HEK293 (cell line): ENCODE measurements around the gene IKZF2.
A peak's percentile ranks its signal among the peaks of the same experiment; 100 is the strongest.

Experiments used
- CTCF ChIA-PET: fragments of 350-600 bp; formaldehyde crosslinking; extraction: SDS; loops from one replicate; lab custom pipeline; 2021; ENCODE audit warnings: antibody characterized with exemption; lab: Yijun Ruan, JAX
- POLR2A ChIA-PET: fragments of 300-600 bp; formaldehyde crosslinking; extraction: SDS; loops from one replicate; lab custom pipeline; 2020; ENCODE audit warnings: antibody characterized with exemption, inconsistent platforms; lab: Yijun Ruan, JAX
- H3K27ac ChIP-seq: fragments of 200-500 bp; sonication (Bioruptor generic); 2 replicates; pipeline ENCODE4 v1.5.1; 2014; ENCODE audit warnings: low read depth, low read length, control low read depth, inconsistent platforms; ENCODE audit errors: extremely low read depth
- H3K36me3 ChIP-seq, 2 experiments: fragments of 200-500 bp in 1 of 2; sonication (Bioruptor generic) in 1 of 2; 1 replicate in 1 of 2; 2 replicates in 1 of 2; pipeline ENCODE4 v1.5.1; 2014 to 2017; ENCODE audit warnings: inconsistent platforms in 2 of 2, low read length in 2 of 2; ENCODE audit not compliant: control insufficient read depth in 2 of 2, insufficient read depth in 1 of 2
- H3K4me1 ChIP-seq: fragments of 200-500 bp; sonication (Bioruptor generic); 2 replicates; pipeline ENCODE4 v1.5.1; 2014; ENCODE audit warnings: mild to moderate bottlenecking, low read length, inconsistent platforms; ENCODE audit not compliant: control insufficient read depth, insufficient read depth
- H3K4me3 ChIP-seq: 2 replicates; pipeline ENCODE4 v1.5.1; 2011; ENCODE audit warnings: low read depth, mild to moderate bottlenecking, control low read depth, low read length, moderate library complexity
- H3K9me3 ChIP-seq: fragments of 200-500 bp; sonication (Bioruptor generic); 2 replicates; pipeline ENCODE4 v1.5.1; 2014; ENCODE audit warnings: low read depth, low read length, inconsistent platforms; ENCODE audit not compliant: control insufficient read depth, insufficient read depth
- EGR2 ChIP-seq: fragments of 450-650 bp; formaldehyde crosslinking; IDR thresholded peaks from 2 replicates; pipeline ENCODE4 v1.5.1; 2016; ENCODE audit warnings: low read depth, missing biosample characterization, missing genetic modification characterization
- KLF1 ChIP-seq: fragments of 450-650 bp; formaldehyde crosslinking; IDR thresholded peaks from 2 replicates; pipeline ENCODE4 v1.5.1; 2016; ENCODE audit warnings: missing biosample characterization, missing genetic modification characterization
- KLF16 ChIP-seq: fragments of 450-650 bp; formaldehyde crosslinking; IDR thresholded peaks from 2 replicates; pipeline ENCODE4 v1.5.1; 2017; ENCODE audit warnings: missing biosample characterization, missing genetic modification characterization
- KLF7 ChIP-seq: fragments of 450-650 bp; formaldehyde crosslinking; IDR thresholded peaks from 2 replicates; pipeline ENCODE4 v1.5.1; 2016; ENCODE audit warnings: missing biosample characterization, missing genetic modification characterization, borderline replicate concordance
- PBX3 ChIP-seq: sonication (generic); formaldehyde crosslinking; IDR thresholded peaks from 2 replicates; pipeline ENCODE4 v1.8.1; 2022; ENCODE audit warnings: mild to moderate bottlenecking, moderate library complexity, missing genetic modification reagents
- PRDM4 ChIP-seq: fragments of 450-650 bp; formaldehyde crosslinking; IDR thresholded peaks from 2 replicates; pipeline ENCODE4 v1.5.1; 2017; ENCODE audit warnings: missing biosample characterization, missing genetic modification characterization
- PRDM6 ChIP-seq: fragments of 450-650 bp; formaldehyde crosslinking; IDR thresholded peaks from 2 replicates; pipeline ENCODE4 v1.5.1; 2017; ENCODE audit warnings: missing biosample characterization, missing genetic modification characterization
- ZBTB1 ChIP-seq: fragments of 450-650 bp; formaldehyde crosslinking; IDR thresholded peaks from 2 replicates; pipeline ENCODE4 v1.5.1; 2016; ENCODE audit warnings: missing biosample characterization, missing genetic modification characterization
- ZBTB17 ChIP-seq: fragments of 450-650 bp; formaldehyde crosslinking; IDR thresholded peaks from 2 replicates; pipeline ENCODE4 v1.5.1; 2016; ENCODE audit warnings: missing biosample characterization, missing genetic modification characterization
- ZFHX2 ChIP-seq: fragments of 450-650 bp; formaldehyde crosslinking; conservative IDR thresholded peaks from 2 replicates; pipeline ENCODE4 v1.5.1; 2016; ENCODE audit warnings: missing biosample characterization, missing genetic modification characterization
- ZFP37 ChIP-seq: fragments of 450-650 bp; formaldehyde crosslinking; IDR thresholded peaks from 2 replicates; pipeline ENCODE4 v1.5.1; 2016; ENCODE audit warnings: missing biosample characterization, missing genetic modification characterization
- ZNF146 ChIP-seq: fragments of 450-650 bp; formaldehyde crosslinking; IDR thresholded peaks from 2 replicates; pipeline ENCODE4 v1.5.1; 2016; ENCODE audit warnings: missing biosample characterization, missing genetic modification characterization
- ZNF24 ChIP-seq: fragments of 450-650 bp; formaldehyde crosslinking; IDR thresholded peaks from 2 replicates; pipeline ENCODE4 v1.5.1; 2016; ENCODE audit warnings: missing biosample characterization, missing genetic modification characterization
- ZNF311 ChIP-seq: fragments of 450-650 bp; formaldehyde crosslinking; IDR thresholded peaks from 2 replicates; pipeline ENCODE4 v1.5.1; 2017; ENCODE audit warnings: missing biosample characterization, missing genetic modification characterization, borderline replicate concordance
- ZNF335 ChIP-seq: fragments of 450-650 bp; formaldehyde crosslinking; conservative IDR thresholded peaks from 2 replicates; pipeline ENCODE4 v1.5.1; 2016; ENCODE audit warnings: missing biosample characterization, missing genetic modification characterization
- ZNF350 ChIP-seq: fragments of 450-650 bp; formaldehyde crosslinking; IDR thresholded peaks from 2 replicates; pipeline ENCODE4 v1.5.0; 2017; ENCODE audit warnings: missing biosample characterization, mild to moderate bottlenecking, missing genetic modification characterization
- ZNF660 ChIP-seq: fragments of 450-650 bp; IDR thresholded peaks from 2 replicates; pipeline ENCODE4 v1.5.1; 2018; ENCODE audit warnings: missing biosample characterization, mild to moderate bottlenecking, missing genetic modification characterization
- ZNF692 ChIP-seq: fragments of 450-650 bp; formaldehyde crosslinking; IDR thresholded peaks from 2 replicates; pipeline ENCODE4 v1.5.1; 2016; ENCODE audit warnings: missing biosample characterization, missing genetic modification characterization
- ZNF707 ChIP-seq: fragments of 450-650 bp; formaldehyde crosslinking; IDR thresholded peaks from 2 replicates; pipeline ENCODE4 v1.5.1; 2016; ENCODE audit warnings: missing biosample characterization, missing genetic modification characterization
- ZSCAN16 ChIP-seq: fragments of 450-650 bp; formaldehyde crosslinking; IDR thresholded peaks from 2 replicates; pipeline ENCODE4 v1.5.1; 2016; ENCODE audit warnings: missing biosample characterization, missing genetic modification characterization
- ZSCAN23 ChIP-seq: fragments of 450-650 bp; formaldehyde crosslinking; IDR thresholded peaks from 2 replicates; pipeline ENCODE4 v1.5.1; 2016; ENCODE audit warnings: missing biosample characterization, missing genetic modification characterization

IKZF2 gene

GRCh38 chr2:213122725-213123124, 28.7 kb downstream of the IKZF2 start (continued):
- TF ChIP-seq ZNF692 (tag by site-specific recombination) = peak; percentile 74
- TF ChIP-seq ZFHX2 (tag by site-specific recombination) = no peak
- TF ChIP-seq EGR2 (tag by site-specific recombination) = no peak
- 0 out of 2 replicates have a peak, but pooled peaks have one; percentile 23 for TF ChIP-seq ZBTB17 (tag by site-specific recombination)
- TF ChIP-seq, all 188 proteins: peak for 8

GRCh38 chr2:213121690-213122089, 29.7 kb downstream of the IKZF2 start:
- no peak overlapping the region for H3K4me3 ChIP-seq
- TF ChIP-seq ZSCAN23 (tag by site-specific recombination) (no peak), ZNF350 (tag by site-specific recombination) (no peak), ZNF660 (tag by site-specific recombination) (no peak), ZNF24 (tag by site-specific recombination) (no peak), ZFP37 (no peak)
- no peaks in the 10 kb centered on the region for H3K36me3 ChIP-seq
- POLR2A ChIA-PET = no interaction called here
- no peaks in the 10 kb centered on the region for H3K9me3 ChIP-seq
- CTCF ChIA-PET = interaction anchor here (0.6 kb wide), 1 partner anchor 288 kb away, joined by 3 read pairs; no protein-coding TSS in a partner anchor
- no peak overlapping the region for H3K27ac ChIP-seq
- peaks cover 7% of the 10 kb centered on the region; the same call in 1 of the 2 replicates for H3K4me1 ChIP-seq

- H3K36me3 ChIP-seq = no peaks in the 10 kb centered on the region
- H3K9me3 ChIP-seq = no peaks in the 10 kb centered on the region
- TF ChIP-seq KLF16 (tag by site-specific recombination) = no peak
- no peak for TF ChIP-seq ZBTB1 (tag by site-specific recombination)
- TF ChIP-seq KLF1 (tag by site-specific recombination) = no peak
- no peak for TF ChIP-seq ZNF335 (tag by site-specific recombination)
- no peak for TF ChIP-seq ZSCAN16 (tag by site-specific recombination)
- no peak for TF ChIP-seq ZNF146 (tag by site-specific recombination)
- TF ChIP-seq PRDM6 (tag by site-specific recombination) = no peak
- no peak for TF ChIP-seq PBX3
- TF ChIP-seq PRDM4 (tag by site-specific recombination) = no peak
- TF ChIP-seq ZNF311 = no peak
- TF ChIP-seq KLF7 (tag by site-specific recombination) = no peak
- TF ChIP-seq ZNF707 = no peak
- no peak overlapping the region for H3K27ac ChIP-seq
- CTCF ChIA-PET = no interaction called here
- no peak overlapping the region for H3K4me3 ChIP-seq
- H3K4me1 ChIP-seq = peaks cover 7% of the 10 kb centered on the region; the same call in 1 of the 2 replicates
- POLR2A ChIA-PET = no interaction called here
Observed at GRCh38 chr2:213119061-213119809, 32.2 kb downstream of the IKZF2 start.
